Umbilical cord (tissue), 2 donors: ENCODE data around the gene EGFL6. TPM values are rescaled to one million over a fixed set of nuclear protein-coding genes. Genes with fewer than 3 reads are reported as not detected.
"Not testable (repeated sequence)": the region's sequence is repeated elsewhere in the genome, so short reads cannot be mapped to it uniquely, and the experiment has no call there.

Experiments used
- DNase-seq: peaks from one replicate; pipeline ENCODE4 v3.0.0-alpha.2; 2015; ENCODE audit warnings: low spot score
- total RNA-seq: library from RNA; depleted of rRNA; stranded (reverse); fragments of >200 nt; gene quantifications from one replicate; pipeline ENCODE4 v1.2.3, GENCODE V29; 2014; ENCODE audit warnings: low replicate concordance; ENCODE audit not compliant: insufficient read depth

EGFL6 gene
- total RNA-seq, 1 donor from 2014 or later, result 95.3 TPM

DNA sequence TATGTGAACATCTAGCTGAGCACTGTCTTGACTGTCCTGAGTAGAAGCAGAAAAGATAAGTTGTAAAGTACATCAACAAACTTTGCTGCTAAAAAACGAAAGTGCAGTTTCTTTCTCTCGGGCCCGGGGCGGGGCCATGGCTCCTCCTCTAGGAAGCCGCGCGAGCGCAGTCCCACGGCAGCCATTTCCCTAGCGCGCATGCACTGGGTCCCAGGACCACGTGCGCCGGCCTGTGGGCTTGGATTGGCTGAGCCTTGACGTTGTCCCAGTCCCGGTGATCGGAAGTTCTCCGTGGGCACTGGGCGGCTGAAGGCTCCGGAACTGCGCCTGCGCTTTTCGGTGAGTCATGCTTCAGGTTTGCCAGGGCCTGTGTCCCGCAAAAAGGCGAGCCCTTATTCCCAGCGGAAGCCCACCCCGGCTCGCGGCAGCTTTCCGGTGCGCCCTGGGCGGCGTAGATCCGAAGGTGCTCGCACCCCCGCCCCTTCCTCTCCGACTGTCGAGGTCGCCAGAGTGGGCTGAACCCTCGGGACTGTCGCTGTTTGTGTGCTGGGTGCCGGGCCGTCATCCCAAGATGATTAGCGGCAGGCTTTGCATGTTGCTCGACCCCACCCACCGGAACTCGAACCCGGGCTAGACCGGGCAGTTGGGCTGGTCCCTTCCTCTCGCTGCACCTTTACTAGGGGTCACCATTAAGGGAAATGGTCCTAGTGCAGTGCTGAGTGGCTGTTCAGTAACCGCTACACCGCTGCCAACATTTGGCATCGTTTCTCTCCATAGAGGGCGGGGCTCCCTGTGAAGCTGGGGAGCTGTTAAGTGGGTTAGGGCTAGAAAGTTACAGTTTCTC, 83.7 kb downstream of the EGFL6 start, which contains the start of gene TCEANC:
TCEANC (plus strand) TSS at position 292 of the 844 bp plus-strand sequence. CDS start 9,368 bp downstream, outside the sequence.
- peak; percentile 97 for DNase-seq

DNA sequence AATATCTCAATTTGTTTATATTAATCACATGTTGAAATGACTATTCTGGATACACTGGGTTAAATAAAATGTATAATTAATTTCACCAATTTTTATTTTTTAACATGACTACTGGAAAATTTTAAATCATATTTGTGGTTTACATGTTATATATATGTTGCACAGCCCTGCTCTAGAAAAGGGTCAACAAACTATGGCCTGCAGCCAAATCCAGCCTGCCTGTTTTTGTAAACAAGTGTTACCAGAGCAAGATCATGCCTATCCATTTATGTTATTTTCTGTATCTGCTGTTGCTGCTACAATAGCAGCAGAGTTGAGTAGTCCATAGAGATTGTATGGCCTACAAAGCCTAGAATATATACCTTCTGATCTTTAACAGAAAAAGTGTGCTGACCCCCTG, 84.7 kb downstream of the EGFL6 start:
- DNase-seq, result no peak

DNA sequence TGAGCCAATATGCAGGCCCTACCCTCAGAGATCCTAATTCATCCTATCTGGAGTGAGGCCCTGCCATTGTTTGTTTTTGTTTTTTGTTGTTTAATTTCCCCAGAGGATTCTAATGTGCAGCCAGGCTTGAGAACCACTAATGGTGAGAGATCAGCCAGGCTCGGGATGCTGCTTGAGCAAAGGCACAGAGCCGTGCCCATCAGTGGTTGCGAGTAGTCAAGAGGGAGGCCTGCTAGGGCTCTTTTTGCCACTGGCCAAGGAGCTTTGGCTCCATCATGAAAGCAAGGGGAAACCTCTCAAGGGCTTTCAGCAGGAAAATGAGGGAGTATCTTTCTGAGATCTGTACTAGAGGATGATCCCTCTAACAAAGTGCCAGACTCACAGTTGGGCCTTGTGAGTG, 86.3 kb downstream of the EGFL6 start:
- DNase-seq, result no peak

DNA sequence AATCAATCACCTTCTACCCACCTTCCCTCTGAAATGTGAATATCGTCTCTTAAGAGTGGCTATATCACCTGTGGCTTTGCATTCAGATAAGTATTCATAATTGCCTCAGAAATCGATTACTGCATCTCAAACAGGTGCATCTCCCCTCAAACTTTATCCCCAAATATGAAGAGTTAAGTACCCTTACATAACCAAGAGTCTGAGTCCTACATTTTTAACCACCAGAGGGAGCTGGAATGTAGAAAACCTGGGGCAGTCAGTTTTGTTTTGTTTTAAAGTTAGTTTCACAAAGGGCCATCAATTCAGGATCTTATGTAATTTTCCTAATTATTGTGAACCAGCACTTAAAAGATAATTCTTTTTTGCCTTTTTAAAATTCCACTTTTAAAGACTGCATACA, 89.2 kb downstream of the EGFL6 start:
- peak; percentile 62 for DNase-seq

DNA sequence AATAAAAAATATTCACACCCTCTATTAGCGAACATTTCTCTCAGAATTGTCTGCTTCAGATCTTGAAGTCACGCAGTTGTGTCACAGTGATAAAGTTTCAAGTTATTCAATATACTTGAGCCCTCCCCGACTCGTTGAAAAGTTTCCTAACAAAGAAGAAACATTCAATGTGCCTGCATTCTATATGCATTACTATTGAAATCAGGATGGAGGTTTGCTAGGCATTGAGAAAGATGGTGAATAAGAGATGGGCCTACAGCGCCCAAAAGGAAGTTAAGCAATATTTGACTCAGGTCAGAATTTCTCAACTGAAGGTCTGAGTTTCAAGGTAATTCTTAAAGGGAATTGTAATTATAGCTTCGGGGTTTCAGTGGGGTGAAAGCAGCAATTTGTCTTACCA, 89.7 kb downstream of the EGFL6 start:
- DNase-seq, result no peak

DNA sequence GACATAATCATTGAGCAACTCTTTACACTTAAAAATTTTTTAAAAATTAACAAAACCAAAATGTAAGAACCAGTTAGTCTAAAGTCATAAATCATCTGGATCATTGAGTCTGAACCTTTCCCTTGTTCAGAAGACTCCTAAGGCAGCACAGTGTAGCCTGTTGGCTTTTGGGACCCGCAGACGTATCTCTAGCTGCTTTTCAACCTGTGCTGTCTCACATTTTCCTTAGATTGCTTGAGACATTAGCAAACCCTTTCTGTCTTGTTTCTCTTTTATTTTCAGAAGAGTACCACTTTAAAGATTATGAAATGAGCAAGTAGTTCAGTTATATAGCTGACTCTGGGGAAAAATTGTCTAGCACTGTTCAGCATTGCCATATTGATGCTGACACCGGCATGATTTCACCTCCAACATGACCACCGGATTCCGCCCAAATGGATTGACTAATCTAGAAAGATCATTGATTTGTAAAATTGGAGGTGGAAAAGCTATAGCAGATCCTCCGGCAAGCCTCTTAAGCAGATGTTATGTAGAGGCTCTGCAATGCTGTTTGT, 92.4 kb downstream of the EGFL6 start:
- DNase-seq, result peak; percentile 42

DNA sequence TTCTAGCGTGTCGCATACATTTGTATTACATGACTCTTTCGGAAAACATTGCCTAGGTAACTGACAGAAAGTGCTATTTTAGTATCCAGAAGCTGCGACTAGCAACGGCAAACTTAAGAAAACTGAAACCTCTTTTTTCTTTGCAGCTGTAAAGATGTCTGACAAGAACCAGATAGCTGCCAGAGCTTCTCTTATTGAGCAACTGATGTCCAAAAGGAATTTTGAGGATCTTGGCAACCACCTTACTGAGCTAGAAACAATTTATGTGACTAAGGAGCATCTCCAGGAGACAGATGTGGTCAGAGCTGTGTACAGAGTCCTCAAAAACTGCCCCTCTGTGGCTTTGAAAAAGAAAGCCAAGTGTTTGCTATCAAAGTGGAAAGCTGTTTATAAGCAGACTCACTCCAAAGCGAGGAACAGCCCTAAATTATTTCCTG, 93.0 kb downstream of the EGFL6 start:
- peak; percentile 90 for DNase-seq

DNA sequence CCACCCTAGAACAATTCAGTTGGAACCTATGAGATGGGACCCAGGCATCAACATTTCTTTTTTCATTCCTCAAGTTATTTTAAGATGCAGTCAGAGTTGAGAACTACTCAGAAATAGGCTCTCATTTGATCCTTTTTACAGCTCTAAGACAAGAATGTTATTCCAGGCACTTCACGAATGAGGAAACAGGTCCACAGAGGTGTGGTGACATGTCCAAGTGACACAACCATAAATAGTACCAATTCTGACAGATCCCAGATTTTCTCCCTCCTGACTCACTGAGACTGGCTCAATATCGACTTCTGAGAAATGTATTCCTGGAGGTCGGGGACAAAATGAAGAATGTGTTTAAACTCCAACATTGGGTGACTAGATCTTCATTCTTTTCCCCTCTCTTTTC, 94.6 kb downstream of the EGFL6 start:
- DNase-seq, result no peak

DNA sequence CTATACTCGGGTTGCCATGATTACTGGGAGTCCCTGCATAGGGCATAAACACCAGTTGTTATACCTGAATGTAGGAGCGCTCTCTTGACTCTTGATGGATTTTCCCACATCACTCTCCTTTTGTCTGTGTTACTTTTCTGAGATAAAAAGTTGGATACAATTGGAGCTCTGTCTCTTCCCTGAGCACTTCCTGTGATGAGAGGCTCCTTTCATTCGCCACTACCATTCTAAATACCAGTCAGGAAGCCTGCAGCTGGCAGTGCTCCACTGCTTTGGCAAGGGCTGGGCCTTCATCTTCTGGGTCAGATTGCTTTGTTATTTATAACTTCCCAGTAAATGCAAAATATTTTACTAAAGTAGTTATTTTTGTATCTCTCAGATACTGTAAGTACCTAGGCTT, 97.4 kb downstream of the EGFL6 start:
- DNase-seq, result no peak

DNA sequence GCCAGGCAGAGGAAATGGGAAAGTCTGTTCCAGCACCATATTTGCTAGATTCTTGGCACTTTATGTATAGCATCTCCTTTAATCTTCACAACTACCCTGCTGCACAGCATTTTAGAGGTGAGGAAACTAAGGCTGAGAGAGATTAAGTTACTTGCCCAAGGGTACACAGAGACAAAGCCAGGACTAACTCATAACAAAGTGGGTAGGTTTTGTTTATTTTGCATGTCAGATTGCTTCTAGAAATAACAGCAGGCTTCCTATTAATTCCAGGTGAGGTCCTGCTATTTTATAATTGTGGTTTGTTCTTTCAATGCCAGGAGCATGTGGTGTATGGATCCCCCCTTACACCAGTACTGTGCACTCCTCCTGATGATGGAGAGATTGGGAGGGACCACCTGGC, 98.5 kb downstream of the EGFL6 start:
- DNase-seq, result no peak

DNA sequence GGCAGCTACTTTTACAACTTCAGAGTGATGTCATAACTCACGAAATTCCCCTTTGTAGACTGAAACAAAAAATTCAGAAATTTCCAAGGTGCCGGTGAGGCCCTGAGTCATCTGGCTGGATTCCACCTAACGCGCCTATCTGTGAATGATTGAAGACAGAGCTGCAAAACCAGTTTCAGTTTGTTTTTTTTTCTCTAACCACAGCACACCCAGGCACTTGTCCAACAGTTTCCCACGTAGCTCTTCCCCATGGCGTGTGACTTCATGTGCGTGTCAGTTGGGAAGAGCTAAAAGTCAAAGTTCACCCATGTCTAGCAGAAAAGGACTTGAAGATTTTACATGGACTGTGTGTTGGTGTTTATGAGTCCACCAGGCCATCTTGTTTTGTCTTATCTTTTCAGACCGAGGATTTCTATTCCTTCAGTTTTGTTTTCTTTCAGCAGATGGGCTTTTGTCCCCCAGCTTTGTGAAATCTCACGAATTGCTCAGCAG, 99.9 kb downstream of the EGFL6 start:
- peak; percentile 87 for DNase-seq

DNA sequence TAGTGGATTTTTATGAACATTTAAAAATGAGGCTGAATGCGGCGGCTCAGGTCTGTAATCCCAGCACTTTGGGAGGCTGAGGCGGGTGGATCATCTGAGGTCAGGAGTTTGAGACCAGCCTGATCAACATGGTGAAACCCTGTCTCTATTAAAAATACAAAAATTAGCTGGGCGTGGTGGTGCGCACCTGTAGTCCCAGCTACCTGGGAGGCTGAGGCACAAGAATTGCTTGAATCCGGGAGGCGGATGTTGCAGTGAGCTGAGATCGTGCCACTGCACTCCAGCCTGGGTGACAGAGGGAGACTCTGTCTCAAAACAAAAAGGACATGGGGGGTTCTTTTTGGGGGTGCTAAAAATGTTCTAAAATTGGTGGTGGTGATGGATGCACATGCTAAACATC, 100.4 kb downstream of the EGFL6 start:
- not testable (repeated sequence) for DNase-seq

DNA sequence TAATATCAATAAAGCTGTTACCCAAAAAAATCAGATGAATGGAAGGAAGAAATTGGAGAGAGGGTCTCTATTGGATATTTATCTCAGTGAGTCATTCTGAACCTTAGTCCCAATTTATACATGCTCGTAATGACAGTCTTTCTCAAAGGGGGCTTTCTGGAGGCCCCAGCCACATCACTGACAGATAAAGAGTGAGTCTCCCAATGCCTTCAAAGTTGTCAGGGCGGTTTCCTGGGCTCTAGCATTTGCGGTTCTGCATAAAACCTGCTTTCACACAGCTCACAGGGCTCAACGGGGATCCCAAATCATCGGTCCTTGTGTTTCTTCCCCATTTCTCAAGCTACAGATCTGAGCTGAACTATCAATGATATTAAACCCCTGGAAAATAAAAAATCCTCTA, 100.8 kb downstream of the EGFL6 start:
- no peak for DNase-seq

DNA sequence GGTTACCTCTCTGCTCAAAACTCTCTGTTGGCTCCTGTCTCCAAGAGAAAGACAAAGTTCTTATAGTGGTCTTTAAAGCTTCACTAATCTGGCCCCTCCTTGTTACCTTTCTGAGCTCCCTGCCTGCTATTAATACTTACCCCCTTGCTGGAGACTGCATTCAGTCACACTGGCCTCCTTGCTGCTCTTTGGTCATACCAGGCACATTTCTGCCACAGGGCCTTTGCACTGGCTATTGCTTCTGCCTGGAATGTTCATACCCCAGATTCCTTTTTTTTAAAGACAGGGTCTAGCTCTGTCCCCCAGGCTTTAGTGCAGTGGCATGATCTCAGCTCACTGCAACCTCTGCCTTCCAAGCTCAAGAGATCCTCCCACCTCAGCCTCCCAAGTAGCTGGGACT, 103.6 kb downstream of the EGFL6 start:
- DNase-seq, result no peak

DNA sequence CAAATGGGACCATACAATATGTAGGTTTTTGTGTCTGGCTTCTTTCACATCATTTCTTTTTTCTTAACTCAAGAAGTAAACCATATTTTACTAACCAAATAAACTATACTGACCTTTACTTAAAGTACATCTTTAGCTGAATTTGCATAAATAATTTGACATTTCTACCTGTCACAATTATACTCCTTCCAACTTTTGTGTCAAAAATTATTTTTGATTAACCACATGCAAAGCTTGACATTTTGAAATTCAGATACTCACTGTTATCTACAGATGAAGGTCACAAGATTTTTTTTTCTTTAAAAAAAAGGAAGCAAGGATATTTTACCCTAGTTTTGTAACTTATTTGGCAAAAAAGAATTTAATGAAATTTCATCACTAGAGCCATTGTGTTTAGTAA, 107.5 kb downstream of the EGFL6 start:
- DNase-seq, result no peak

DNA sequence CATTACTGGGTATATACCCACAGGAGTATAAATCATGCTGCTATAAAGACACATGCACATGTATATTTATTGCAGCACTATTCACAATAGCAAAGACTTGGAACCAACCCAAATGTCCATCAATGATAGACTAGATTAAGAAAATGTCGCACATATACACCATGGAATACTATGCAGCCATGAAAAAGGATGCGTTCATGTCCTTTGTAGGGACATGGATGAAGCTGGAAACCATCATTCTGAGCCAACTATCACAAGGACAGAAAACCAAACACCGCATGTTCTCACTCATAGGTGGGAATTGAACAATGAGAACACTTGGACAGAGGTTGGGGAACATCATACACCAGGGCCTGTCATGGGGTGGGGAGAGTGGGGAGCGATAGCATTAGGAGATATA, 110.3 kb downstream of the EGFL6 start:
- DNase-seq, result not testable (repeated sequence)

DNA sequence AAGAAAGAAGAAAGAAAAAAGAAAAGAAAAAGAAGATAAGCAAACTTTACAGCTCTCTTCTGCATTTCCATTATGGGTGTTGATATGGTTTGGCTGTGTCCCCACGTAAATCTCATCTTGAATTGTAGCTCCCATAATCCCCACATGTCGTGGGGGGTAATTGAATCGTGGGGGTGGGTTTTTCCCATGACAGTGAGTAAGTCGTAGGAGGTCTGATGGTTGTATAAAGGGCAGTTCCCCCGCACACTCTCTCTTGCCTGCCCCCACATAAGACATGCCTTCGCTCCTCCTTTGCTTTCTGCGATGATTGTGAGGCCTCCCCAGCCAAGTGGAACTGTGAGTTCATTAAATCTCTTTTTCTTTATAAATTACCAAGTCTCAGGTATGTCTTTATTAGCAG, 112.2 kb downstream of the EGFL6 start:
- DNase-seq, result no peak

Other genes with a start within 250 kb of the EGFL6 start
- gene ATXN3L, start 249.5 kb upstream of the EGFL6 start, total RNA-seq, result 2.2 TPM
- 6.0 TPM for gene TCEANC, start 83.5 kb downstream of the EGFL6 start, total RNA-seq
- gene RAB9A, start 119.5 kb downstream of the EGFL6 start, total RNA-seq, result 33.7 TPM
- gene TRAPPC2, start 165.0 kb downstream of the EGFL6 start, total RNA-seq, result 41.2 TPM
- gene OFD1, start 165.1 kb downstream of the EGFL6 start, total RNA-seq, result 8.4 TPM
- 2.2 TPM for gene GPM6B, start 247.5 kb downstream of the EGFL6 start, total RNA-seq